MCF 10A (cell line): Measurements from ENCODE around the gene ZNF20. TPM values are rescaled to one million over a fixed set of nuclear protein-coding genes. Genes with fewer than 3 reads are reported as not detected.

ENCODE experiments used
- BruUV-seq: library from RNA; stranded (reverse); fragments of 400-500 nt; replicated peaks from 2 replicates; lab custom pipeline; 2021; lab: Mats Ljungman, UMichigan
- CTCF ChIA-PET: fragments of 300-600 bp; sonication (Branson Sonifier 250); formaldehyde crosslinking; extraction: SDS; loops from one replicate; lab custom pipeline; 2021; ENCODE audit warnings: antibody characterized with exemption, inconsistent platforms; lab: Yijun Ruan, JAX
- POLR2A ChIA-PET: fragments of 300-600, 350-650 bp; sonication (Branson Sonifier 250); formaldehyde crosslinking; extraction: SDS; loops from one replicate; lab custom pipeline; 2020; ENCODE audit warnings: antibody characterized with exemption, inconsistent platforms; lab: Yijun Ruan, JAX
- DNase-seq: peaks from one replicate; pipeline ENCODE4 v3.0.0-alpha.2; 2018; ENCODE audit not compliant: unreplicated experiment
- H3K27ac Mint-ChIP-seq: one replicate; pipeline ENCODE4 v1.8.0; 2022; ENCODE audit warnings: mild to moderate bottlenecking, low read depth, mixed read lengths; ENCODE audit not compliant: unreplicated experiment
- H3K27me3 Mint-ChIP-seq: one replicate; pipeline ENCODE4 v1.8.0; 2022; ENCODE audit warnings: mixed read lengths; ENCODE audit not compliant: insufficient read depth, unreplicated experiment
- H3K36me3 Mint-ChIP-seq: one replicate; pipeline ENCODE4 v1.8.0; 2022; ENCODE audit warnings: mild to moderate bottlenecking, moderate library complexity, mixed read lengths; ENCODE audit not compliant: insufficient read depth, unreplicated experiment
- H3K4me1 Mint-ChIP-seq: one replicate; pipeline ENCODE4 v1.8.0; 2022; ENCODE audit warnings: mixed read lengths; ENCODE audit not compliant: insufficient read depth, unreplicated experiment
- H3K4me3 Mint-ChIP-seq: one replicate; pipeline ENCODE4 v1.8.0; 2022; ENCODE audit warnings: mild to moderate bottlenecking, moderate library complexity, mixed read lengths; ENCODE audit not compliant: unreplicated experiment
- H3K9me3 Mint-ChIP-seq: one replicate; pipeline ENCODE4 v1.8.0; 2022; ENCODE audit warnings: mixed read lengths; ENCODE audit not compliant: unreplicated experiment
- intact Hi-C: fragments of 100-400 bp; cut with micrococcal nuclease; formaldehyde crosslinking; loops from 2 replicates; pipeline ENCODE4 v1.14.1; 2022
- total RNA-seq: library from RNA; stranded (reverse); gene quantifications from 2 replicates; pipeline ENCODE4 v1.2.3, GENCODE V29; 2022
- TF ChIP-seq, protein P1 (sequence below): fragments of 200-600 bp; IDR thresholded peaks from one replicate; pipeline ENCODE4 v1.8.0; 2022; ENCODE audit warnings: antibody characterized with exemption, mild to moderate bottlenecking; ENCODE audit not compliant: unreplicated experiment

Gene ZNF20
- total RNA-seq, 1 experiment from 2014 or later = 1.4 TPM

DNA sequence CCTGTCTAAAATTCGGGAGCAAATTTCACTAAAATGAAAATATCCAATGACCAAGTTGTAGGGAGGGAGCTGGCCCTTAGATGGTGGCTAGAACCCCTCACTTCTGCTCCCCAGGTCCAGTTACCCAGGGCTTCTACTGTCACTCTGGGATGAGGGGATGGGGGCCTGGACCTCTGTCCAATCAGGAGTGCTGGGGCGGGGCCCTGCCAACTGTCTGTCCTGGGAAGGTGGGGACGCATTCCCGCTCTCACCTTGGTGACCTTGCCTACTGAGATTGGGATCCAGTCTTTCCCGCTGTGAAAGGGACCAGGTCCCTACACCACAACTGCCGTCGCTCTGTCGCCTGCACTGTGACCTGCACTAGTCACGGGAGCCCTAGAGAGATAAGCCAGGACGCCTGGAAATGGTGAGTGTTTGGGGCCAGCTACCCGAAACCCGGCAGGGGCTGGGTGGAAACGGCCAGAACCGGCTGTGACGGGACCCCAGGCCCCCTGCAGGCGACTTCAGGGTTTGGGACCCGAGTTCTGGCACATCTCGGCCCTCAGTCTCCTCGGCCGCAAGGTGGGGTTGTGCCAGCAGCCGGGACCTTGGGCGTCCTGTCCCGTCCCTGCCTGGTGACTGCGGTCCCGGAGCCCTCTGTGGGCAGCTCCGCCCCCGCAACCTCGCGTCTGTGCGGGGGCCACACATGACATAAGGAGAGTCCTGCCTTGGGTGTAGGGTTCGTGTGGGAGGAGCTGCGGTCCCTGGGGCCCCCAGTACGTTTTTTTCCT, 22.8 kb downstream of the ZNF20 start:
- intact Hi-C loops = no loop called here
- POLR2A ChIA-PET = no interaction called here
- no TSS peak for BruUV-seq
- Mint-ChIP-seq H3K4me3 (no peak overlapping the region), H3K27ac (no peak overlapping the region), H3K9me3 (peaks cover 6% of the 10 kb centered on the region), H3K27me3 (no peaks in the 10 kb centered on the region), H3K4me1 (no peaks in the 10 kb centered on the region), H3K36me3 (no peaks in the 10 kb centered on the region)
- DNase-seq = no peak
- TF ChIP-seq, protein P1, sequence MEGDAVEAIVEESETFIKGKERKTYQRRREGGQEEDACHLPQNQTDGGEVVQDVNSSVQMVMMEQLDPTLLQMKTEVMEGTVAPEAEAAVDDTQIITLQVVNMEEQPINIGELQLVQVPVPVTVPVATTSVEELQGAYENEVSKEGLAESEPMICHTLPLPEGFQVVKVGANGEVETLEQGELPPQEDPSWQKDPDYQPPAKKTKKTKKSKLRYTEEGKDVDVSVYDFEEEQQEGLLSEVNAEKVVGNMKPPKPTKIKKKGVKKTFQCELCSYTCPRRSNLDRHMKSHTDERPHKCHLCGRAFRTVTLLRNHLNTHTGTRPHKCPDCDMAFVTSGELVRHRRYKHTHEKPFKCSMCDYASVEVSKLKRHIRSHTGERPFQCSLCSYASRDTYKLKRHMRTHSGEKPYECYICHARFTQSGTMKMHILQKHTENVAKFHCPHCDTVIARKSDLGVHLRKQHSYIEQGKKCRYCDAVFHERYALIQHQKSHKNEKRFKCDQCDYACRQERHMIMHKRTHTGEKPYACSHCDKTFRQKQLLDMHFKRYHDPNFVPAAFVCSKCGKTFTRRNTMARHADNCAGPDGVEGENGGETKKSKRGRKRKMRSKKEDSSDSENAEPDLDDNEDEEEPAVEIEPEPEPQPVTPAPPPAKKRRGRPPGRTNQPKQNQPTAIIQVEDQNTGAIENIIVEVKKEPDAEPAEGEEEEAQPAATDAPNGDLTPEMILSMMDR = no peak
- CTCF ChIA-PET = interaction anchor here (0.5 kb wide), 1 partner anchor 19 kb away, joined by 3 read pairs; no protein-coding TSS in a partner anchor

DNA sequence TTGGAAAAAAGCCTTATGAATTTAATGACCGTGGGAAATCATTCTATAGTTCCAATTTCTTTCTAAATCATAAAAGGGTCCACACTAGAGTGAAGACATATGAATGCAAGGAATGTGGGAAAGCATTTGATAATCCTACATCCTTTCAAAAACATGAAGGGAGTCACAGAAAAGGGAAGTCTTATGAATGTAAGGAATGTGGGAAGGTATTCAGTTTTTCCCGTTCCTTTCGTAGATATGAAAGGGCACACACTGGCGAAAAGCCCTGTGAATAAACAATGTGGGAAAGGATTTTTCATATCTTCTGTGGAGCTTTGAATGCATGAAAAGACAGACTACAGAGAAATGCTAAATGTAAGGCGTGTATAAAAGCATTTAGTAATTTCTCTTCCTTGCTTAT, 27.0 kb downstream of the ZNF20 start:
- CTCF ChIA-PET = no interaction called here
- no TSS peak for BruUV-seq

DNA sequence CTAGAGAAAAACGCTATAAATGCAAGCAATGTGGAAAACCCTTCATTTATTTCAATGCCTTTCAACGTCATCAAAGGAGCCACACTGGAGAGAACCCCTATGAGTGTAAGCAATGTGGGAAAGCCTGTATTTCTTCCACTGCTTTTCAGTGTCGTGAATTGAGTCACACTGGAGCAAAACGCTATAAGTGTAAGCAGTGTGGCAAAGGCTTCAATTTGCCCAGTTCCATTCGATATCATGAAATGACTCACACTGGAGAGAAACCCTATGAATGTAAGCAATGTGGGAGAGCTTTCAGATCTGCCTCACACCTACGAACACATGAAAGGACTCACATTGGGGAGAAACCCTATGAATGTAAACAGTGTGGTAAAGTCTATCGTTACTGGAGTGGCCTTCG, 27.4 kb downstream of the ZNF20 start:
- Mint-ChIP-seq H3K27ac (no peak overlapping the region), H3K9me3 (peaks cover 19% of the 10 kb centered on the region), H3K27me3 (no peaks in the 10 kb centered on the region), H3K36me3 (no peaks in the 10 kb centered on the region), H3K4me1 (no peaks in the 10 kb centered on the region), H3K4me3 (no peak overlapping the region)
- no TSS peak for BruUV-seq
- POLR2A ChIA-PET = interaction anchor here (1.3 kb wide), 1 partner anchor 376 kb away, joined by 3 read pairs; no protein-coding TSS in a partner anchor
- DNase-seq = no peak
- TF ChIP-seq, protein P1 = no peak
- CTCF ChIA-PET = no interaction called here
- intact Hi-C loops = no loop called here

More for the DNA sequence above, 27.0 kb downstream of the ZNF20 start:
- H3K9me3 Mint-ChIP-seq = peaks cover 19% of the 10 kb centered on the region
- no peaks in the 10 kb centered on the region for H3K4me1 Mint-ChIP-seq
- no peaks in the 10 kb centered on the region for H3K27me3 Mint-ChIP-seq
- H3K27ac Mint-ChIP-seq = no peak overlapping the region
- no peak overlapping the region for H3K4me3 Mint-ChIP-seq
- no peaks in the 10 kb centered on the region for H3K36me3 Mint-ChIP-seq
- POLR2A ChIA-PET = interaction anchor here (0.6 to 1.3 kb wide), 2 partner anchors 15 to 376 kb away, joined by 3 read pairs; no protein-coding TSS in a partner anchor
- TF ChIP-seq, protein P1 = no peak
- no peak for DNase-seq
- intact Hi-C loops = no loop called here

DNA sequence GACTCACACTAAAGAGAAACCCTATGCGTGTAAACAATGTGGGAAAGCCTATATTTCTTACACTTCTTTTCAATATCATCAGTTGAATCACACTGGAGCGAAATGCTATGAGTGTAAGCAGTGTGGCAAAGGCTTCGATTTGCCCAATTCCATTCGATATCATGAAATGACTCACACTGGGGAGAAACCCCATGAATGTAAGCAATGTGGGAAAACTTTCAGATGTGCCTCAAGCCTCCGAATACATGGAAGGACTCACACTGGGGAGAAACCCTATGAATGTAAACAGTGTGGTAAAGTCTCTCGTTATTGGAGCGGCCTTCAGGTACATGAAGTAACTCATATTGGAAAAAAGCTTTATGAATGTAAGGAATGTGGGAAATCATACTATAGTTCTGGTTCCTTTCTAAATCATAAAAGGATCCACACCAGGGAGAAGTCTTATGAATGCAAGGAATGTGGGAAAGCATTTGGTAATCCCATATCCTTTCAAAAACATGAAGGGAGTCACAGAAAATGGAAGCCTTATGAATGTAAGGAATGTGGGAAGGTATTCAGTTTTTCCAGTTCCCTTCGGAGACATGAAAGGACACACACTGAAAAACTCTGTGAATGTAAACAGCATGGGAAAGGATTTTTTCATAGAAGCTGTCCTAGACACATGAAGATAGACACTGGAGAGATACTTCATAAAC, 28.1 kb downstream of the ZNF20 start:
- Mint-ChIP-seq H3K4me1 (no peaks in the 10 kb centered on the region), H3K4me3 (no peak overlapping the region), H3K9me3 (peaks cover 19% of the 10 kb centered on the region), H3K36me3 (no peaks in the 10 kb centered on the region), H3K27me3 (no peaks in the 10 kb centered on the region), H3K27ac (no peak overlapping the region)
- TF ChIP-seq, protein P1 = no peak
- CTCF ChIA-PET = no interaction called here
- POLR2A ChIA-PET = interaction anchor here (1.3 kb wide), 1 partner anchor 375 kb away, joined by 3 read pairs; no protein-coding TSS in a partner anchor
- no peak for DNase-seq
- intact Hi-C loops = no loop called here
- BruUV-seq = no TSS peak
